Activated CD4-positive, alpha-beta T cell treated with anti-CD3 and anti-CD28 coated beads, Interleukin-2, amount 10 ng/mL, durations not matched to agents 24 days and 14 days (primary cell): Measurements from ENCODE around the gene SNIP1. TPM values are rescaled to one million over a fixed set of nuclear protein-coding genes. Genes with fewer than 3 reads are reported as not detected.
"Not testable (repeated sequence)": the region's sequence is repeated elsewhere in the genome, so short reads cannot be mapped to it uniquely, and the experiment has no call there.

Experiments
- DNase-seq: peaks from one replicate; pipeline ENCODE4 v3.0.0; 2022
- H3K27ac Mint-ChIP-seq: one replicate; pipeline ENCODE4 v1.8.0; 2022; ENCODE audit warnings: mild to moderate bottlenecking, mixed read lengths
- H3K27me3 Mint-ChIP-seq: one replicate; pipeline ENCODE4 v1.8.0; 2022; ENCODE audit warnings: mixed read lengths
- H3K36me3 Mint-ChIP-seq: one replicate; pipeline ENCODE4 v1.8.0; 2022; ENCODE audit warnings: low read depth, mild to moderate bottlenecking, mixed read lengths
- H3K4me1 Mint-ChIP-seq: one replicate; pipeline ENCODE4 v1.8.0; 2021; ENCODE audit warnings: mixed read lengths
- H3K4me3 Mint-ChIP-seq: one replicate; pipeline ENCODE4 v1.8.0; 2022; ENCODE audit warnings: mild to moderate bottlenecking, moderate library complexity, mixed read lengths
- H3K9me3 Mint-ChIP-seq: one replicate; pipeline ENCODE4 v1.8.0; 2021; ENCODE audit warnings: mixed read lengths
- intact Hi-C: fragments of 100-400 bp; cut with micrococcal nuclease; formaldehyde crosslinking; loops from one replicate; pipeline ENCODE4 v1.15.1; 2023
- total RNA-seq: library from RNA; stranded (reverse); gene quantifications from 2 replicates; pipeline ENCODE4 v1.2.3, GENCODE V29; 2022

Gene SNIP1, protein sequence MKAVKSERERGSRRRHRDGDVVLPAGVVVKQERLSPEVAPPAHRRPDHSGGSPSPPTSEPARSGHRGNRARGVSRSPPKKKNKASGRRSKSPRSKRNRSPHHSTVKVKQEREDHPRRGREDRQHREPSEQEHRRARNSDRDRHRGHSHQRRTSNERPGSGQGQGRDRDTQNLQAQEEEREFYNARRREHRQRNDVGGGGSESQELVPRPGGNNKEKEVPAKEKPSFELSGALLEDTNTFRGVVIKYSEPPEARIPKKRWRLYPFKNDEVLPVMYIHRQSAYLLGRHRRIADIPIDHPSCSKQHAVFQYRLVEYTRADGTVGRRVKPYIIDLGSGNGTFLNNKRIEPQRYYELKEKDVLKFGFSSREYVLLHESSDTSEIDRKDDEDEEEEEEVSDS
- total RNA-seq, result 22.7 and 25.4 TPM in 2 replicates

DNA sequence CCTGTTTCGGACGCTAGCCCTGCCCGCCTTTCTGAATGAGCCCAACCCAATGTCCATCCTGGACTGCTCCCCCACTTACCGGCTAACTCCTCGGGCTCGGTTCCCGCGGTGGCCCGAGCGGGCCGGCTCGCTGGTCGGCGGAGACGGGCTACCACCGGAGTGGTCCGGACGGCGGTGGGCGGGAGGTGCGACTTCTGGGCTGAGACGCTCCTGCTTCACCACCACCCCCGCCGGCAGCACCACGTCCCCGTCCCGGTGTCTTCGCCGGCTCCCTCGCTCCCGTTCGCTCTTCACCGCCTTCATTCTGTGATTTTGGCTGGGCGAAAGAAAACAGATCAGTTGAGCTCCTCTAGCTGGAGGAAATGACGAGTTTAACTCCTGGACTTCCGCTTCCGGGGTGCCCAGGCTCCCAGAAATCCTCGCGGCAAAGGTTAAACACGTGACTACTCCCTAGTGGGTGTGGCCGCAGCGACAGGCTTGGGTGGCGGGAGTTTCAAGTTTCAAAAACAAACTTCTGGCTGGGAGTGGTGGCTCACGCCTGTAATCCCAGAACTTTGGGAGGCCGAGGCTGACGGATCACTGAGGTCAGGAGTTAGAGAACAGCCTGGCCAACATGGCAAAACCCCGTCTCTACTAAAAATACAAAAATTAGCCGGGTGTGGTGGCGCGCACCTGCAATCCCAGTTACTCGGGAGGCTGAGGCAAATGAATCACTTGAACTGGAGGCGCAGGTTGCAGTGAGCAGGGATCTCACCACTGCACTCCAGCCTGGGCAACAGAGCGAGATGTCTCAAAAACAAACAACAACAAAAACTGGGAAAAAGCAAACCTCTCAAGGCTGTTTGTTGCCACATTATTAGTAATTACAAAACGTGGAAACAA, at the start of gene SNIP1:
Gene SNIP1 (minus strand): TSS at position 367 of the 882 bp plus-strand sequence. CDS start 64 bp downstream, at position 303.
- H3K4me1 Mint-ChIP-seq, result peaks cover 46% of the 10 kb centered on the region
- peaks cover 4% of the 10 kb centered on the region for H3K9me3 Mint-ChIP-seq
- peak within 1 kb of the TSS; percentile 97 for H3K27ac Mint-ChIP-seq
- peaks cover 28% of the 10 kb centered on the region for H3K36me3 Mint-ChIP-seq
- DNase-seq, result peak; percentile 97
- intact Hi-C loops, result loop anchor here (1.0 to 5.0 kb wide), 4 partner anchors 39 to 138 kb away; partner anchors contain the start of genes CDCA8, GNL2 and MEAF6
- peak within 1 kb of the TSS; percentile 98 for H3K4me3 Mint-ChIP-seq
- no peaks in the 10 kb centered on the region for H3K27me3 Mint-ChIP-seq

DNA sequence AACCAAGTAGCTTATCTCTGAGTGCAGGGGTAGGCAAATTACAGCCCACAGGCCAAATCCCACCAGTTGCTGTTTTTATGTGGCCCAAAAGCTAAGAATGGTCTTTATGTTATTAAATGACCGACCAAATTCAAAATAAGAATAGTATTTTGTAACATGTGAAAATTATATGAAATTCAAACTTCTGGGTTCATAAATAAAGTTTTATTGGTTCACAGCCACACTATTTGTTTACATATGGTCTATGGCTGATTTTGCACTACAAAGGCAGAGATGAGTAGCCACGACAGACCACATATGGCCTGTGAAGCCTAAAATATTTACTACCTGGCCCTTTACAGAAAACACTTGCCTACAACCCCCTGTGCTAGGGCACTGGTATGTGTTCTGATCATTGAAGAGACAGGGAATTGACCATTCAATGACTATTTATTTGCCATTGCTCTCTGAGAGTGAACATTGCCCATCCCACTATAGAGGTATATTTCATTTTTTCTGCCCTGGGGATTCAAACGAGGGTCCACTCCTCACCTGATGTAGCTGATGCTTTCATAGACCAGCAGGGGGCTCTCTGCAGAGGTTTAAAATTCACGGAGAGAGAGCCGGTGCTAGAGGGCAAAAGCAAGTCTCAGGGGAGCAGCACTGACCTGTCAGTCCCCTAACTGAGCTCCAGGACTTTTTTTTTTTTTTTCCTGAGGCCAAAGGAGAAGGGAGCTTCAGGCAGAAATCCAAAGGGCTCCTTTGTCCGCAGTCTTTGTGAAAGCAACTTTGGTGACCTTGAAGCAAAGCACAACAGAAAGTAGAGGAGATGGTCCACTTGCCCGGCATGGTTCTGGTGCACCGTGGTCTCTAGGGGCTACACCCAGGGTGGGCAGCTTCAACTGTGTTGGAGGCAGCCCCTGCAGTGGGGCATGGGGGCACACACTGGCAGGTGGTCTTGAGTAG, 48.9 kb upstream of the SNIP1 start:
- DNase-seq, result peak; percentile 81
- intact Hi-C loops, result loop anchor here (1.0 kb wide), 1 partner anchor 79 kb away; no protein-coding TSS in a partner anchor
- no peak overlapping the region for H3K4me3 Mint-ChIP-seq
- peaks cover 3% of the 10 kb centered on the region for H3K4me1 Mint-ChIP-seq
- no peak overlapping the region for H3K27ac Mint-ChIP-seq
- no peaks in the 10 kb centered on the region for H3K9me3 Mint-ChIP-seq
- H3K36me3 Mint-ChIP-seq, result no peaks in the 10 kb centered on the region
- H3K27me3 Mint-ChIP-seq, result peaks cover 28% of the 10 kb centered on the region

DNA sequence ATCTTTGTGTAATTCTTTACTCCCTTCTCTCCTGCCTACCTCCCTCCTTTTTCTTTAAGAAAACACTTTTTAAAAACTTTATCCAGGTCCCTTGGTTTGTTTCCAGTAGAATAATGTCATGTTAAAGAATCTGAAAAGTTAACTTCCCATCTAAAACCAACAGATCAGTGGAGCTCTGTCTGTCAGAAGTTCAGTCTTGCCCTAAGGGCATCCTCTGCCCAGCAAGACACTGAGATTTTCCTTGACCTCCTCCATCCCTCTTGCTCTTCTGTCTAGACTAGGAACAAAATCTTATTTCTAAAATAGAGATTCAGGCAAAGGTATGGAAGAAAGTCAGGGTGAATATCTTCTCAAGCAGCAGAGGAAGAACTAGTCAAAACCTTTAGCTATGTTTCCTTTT, 47.3 kb upstream of the SNIP1 start:
- Mint-ChIP-seq H3K4me1 (peaks cover 3% of the 10 kb centered on the region), H3K4me3 (no peak overlapping the region), H3K27ac (no peak overlapping the region), H3K27me3 (peaks cover 27% of the 10 kb centered on the region), H3K9me3 (no peaks in the 10 kb centered on the region), H3K36me3 (no peaks in the 10 kb centered on the region)
- no peak for DNase-seq
- intact Hi-C loops, result no loop called here

- Mint-ChIP-seq H3K27ac (no peak overlapping the region), H3K27me3 (peaks cover 26% of the 10 kb centered on the region), H3K9me3 (no peaks in the 10 kb centered on the region), H3K4me1 (peaks cover 8% of the 10 kb centered on the region), H3K4me3 (no peak overlapping the region), H3K36me3 (peaks cover 4% of the 10 kb centered on the region)
- intact Hi-C loops, result no loop called here
- DNase-seq, result no peak
Observed at GRCh38 chr1:37599940-37600339, 45.8 kb upstream of the SNIP1 start.

- intact Hi-C loops, result no loop called here
- Mint-ChIP-seq H3K4me1 (peaks cover 21% of the 10 kb centered on the region), H3K9me3 (no peaks in the 10 kb centered on the region), H3K4me3 (peak overlapping the region; percentile 99), H3K36me3 (peaks cover 24% of the 10 kb centered on the region), H3K27me3 (peaks cover 6% of the 10 kb centered on the region), H3K27ac (peak overlapping the region; percentile 96)
- no peak for DNase-seq
Observed at GRCh38 chr1:37596182-37596667, 42.1 kb upstream of the SNIP1 start.

DNA sequence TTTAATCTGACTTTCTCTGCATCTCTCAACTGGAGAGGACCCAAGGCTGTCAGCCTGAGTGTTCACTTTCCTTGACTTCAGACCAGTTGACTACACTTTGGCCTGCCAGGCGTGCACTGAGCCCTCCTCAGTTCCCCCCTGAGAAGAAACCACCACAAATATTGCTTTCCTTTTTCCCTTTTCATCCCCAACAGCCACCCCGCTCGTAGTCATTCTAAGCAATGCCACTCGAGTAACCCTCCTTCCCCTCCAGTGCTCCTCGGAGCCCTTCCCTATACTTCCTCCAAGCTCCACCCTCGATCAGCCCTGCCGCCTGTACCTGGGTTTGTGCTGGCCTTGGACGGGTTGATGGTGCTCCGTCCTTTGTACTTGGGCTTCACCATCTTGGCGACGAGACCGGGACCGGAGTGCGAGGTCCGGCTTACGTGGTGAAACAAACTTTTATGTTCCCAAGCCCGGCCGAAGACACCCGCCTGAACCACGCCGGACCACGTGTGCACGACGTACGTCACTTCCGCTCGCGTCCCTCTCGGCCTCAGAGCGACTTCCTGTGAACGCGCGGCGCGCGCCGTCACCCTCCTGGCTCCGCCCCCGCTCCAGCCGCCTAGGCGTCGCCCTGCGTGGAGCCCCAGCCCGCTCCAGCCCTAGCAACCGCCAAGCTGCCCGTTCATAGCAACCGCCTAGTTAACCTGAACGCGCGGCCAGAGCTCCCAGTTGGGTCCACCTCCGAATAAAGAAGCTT, 41.5 kb upstream of the SNIP1 start, which contains the start of gene GNL2:
Gene GNL2 (minus strand): TSS at position 498 of the 742 bp plus-strand sequence. CDS start 115 bp downstream, at position 383.
- peaks cover 30% of the 10 kb centered on the region for H3K36me3 Mint-ChIP-seq
- peaks cover 26% of the 10 kb centered on the region for H3K4me1 Mint-ChIP-seq
- no peaks in the 10 kb centered on the region for H3K9me3 Mint-ChIP-seq
- H3K27ac Mint-ChIP-seq, result peak within 1 kb of the TSS; percentile 96
- intact Hi-C loops, result loop anchor here (1.0 to 2.0 kb wide), 5 partner anchors 21 to 264 kb away; partner anchors contain the start of genes MTF1, SNIP1 and ZC3H12A
- peak; percentile 99 for DNase-seq
- H3K27me3 Mint-ChIP-seq, result peaks cover 6% of the 10 kb centered on the region
- H3K4me3 Mint-ChIP-seq, result peak within 1 kb of the TSS; percentile 99

- intact Hi-C loops, result loop anchor here (2.0 kb wide), 2 partner anchors 19 to 119 kb away; partner anchors contain the start of gene ZC3H12A
- no peak for DNase-seq
- Mint-ChIP-seq H3K36me3 (peaks cover 44% of the 10 kb centered on the region), H3K27ac (no peak overlapping the region), H3K27me3 (peaks cover 3% of the 10 kb centered on the region), H3K4me3 (peak overlapping the region; percentile 51), H3K4me1 (peaks cover 30% of the 10 kb centered on the region), H3K9me3 (no peaks in the 10 kb centered on the region)
Observed at GRCh38 chr1:37593726-37594125, 39.6 kb upstream of the SNIP1 start.

- Mint-ChIP-seq H3K4me1 (peaks cover 23% of the 10 kb centered on the region), H3K27ac (no peak overlapping the region), H3K9me3 (no peaks in the 10 kb centered on the region), H3K36me3 (peaks cover 66% of the 10 kb centered on the region), H3K4me3 (no peak overlapping the region), H3K27me3 (no peaks in the 10 kb centered on the region)
- no peak for DNase-seq
- intact Hi-C loops, result no loop called here
Observed at GRCh38 chr1:37588939-37589338, 34.8 kb upstream of the SNIP1 start.

DNA sequence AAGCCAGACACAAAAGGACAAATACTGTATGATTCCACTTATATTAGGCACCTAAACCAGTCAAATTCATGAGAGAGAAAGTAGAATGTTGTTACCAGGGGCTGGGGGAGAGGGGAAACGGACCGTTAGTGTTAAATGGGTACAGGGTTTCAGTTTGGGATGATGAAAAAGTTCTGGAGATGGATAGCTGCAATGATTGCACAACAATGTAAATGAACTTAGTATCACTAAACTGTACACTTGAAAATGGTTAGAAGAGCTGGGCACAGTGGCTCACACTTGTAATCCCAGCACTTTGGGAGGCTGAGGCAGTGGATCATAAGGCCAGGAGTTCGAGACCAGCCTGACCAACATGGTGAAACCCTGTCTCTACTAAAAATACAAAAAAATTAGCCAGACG, 30.5 kb upstream of the SNIP1 start:
- H3K36me3 Mint-ChIP-seq, result peaks cover 71% of the 10 kb centered on the region
- DNase-seq, intact Hi-C loops: not testable (repeated sequence)

DNA sequence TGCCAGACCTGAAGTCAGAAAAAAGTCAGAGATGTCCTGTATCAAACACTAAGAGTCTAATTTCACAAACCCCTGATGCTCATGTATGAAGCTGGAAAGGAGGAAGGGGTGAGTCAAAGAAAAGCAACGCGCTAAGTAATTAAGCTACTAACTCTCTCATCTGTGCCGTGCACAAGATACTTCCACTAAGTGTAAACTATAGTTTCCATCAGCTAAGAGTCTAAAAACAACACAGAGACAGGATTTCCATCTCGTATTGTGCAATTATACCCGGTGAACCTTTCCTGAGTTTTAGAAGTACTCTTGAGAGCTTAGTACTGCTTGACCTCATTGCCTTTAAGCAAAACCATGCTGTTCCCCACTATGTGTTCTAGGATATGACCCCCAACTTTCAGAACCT, 21.6 kb upstream of the SNIP1 start:
- peak overlapping the region; percentile 85 for H3K27ac Mint-ChIP-seq
- DNase-seq, result no peak
- peak overlapping the region; percentile 61 for H3K4me3 Mint-ChIP-seq

More for the DNA sequence above, 30.5 kb upstream of the SNIP1 start:
- not testable (repeated sequence) for H3K27me3 Mint-ChIP-seq, H3K4me1 Mint-ChIP-seq, H3K9me3 Mint-ChIP-seq, H3K27ac Mint-ChIP-seq, H3K4me3 Mint-ChIP-seq

DNA sequence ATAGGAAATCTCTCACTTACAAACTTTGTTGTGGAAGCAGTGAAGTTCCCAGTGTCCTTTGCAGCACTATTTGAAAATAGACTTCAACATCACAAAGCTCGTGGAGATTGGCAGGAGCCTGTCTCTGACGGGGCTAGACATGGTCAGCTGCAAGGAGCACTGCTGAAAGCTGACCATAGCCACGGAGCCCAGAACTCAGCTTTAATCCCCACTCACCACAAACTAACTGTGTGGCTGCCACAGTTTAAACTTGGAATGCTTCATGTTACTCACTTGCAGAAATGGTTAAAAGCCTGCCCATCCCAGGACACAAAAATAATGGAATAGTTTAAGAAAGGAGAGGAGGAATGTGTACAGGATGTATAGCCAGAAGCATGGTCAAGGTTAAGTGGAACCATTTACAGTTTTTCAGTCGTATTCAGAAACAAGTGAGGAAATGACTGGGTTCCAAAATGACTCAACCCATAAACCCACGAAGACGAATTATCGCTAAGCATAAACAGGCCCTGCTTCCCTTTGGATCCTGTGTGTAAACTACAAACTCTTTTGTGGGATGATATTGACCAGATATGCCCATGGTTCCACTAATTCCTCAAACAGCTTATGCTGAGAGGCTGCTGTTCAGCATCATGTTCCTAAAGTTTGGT, 20.9 kb upstream of the SNIP1 start:
- Mint-ChIP-seq H3K4me3 (peak overlapping the region; percentile 61), H3K27me3 (no peaks in the 10 kb centered on the region), H3K36me3 (peaks cover 79% of the 10 kb centered on the region), H3K9me3 (no peaks in the 10 kb centered on the region), H3K4me1 (peaks cover 61% of the 10 kb centered on the region), H3K27ac (peak overlapping the region; percentile 85)
- intact Hi-C loops, result loop anchor here (2.0 to 5.0 kb wide), 2 partner anchors 20 to 98 kb away; partner anchors contain the start of gene GNL2
- peak; percentile 61 for DNase-seq

More for the DNA sequence above, 21.6 kb upstream of the SNIP1 start:
- Mint-ChIP-seq H3K4me1 (peaks cover 57% of the 10 kb centered on the region), H3K36me3 (peaks cover 81% of the 10 kb centered on the region), H3K27me3 (no peaks in the 10 kb centered on the region), H3K9me3 (no peaks in the 10 kb centered on the region)
- intact Hi-C loops, result loop anchor here (2.0 to 5.0 kb wide), 2 partner anchors 19 to 98 kb away; partner anchors contain the start of gene GNL2
